ENCODE measurements around the gene PRKAG2. TPM values are rescaled to one million over a fixed set of nuclear protein-coding genes. Genes with fewer than 3 reads are reported as not detected.

The PRKAG2 gene
- total and polyA plus RNA-seq, 2 of the 13 experiments (the other 11 are each of a cell fraction or from before 2014, with no cell fraction given): 0.90 to 1.3 TPM

DNA sequence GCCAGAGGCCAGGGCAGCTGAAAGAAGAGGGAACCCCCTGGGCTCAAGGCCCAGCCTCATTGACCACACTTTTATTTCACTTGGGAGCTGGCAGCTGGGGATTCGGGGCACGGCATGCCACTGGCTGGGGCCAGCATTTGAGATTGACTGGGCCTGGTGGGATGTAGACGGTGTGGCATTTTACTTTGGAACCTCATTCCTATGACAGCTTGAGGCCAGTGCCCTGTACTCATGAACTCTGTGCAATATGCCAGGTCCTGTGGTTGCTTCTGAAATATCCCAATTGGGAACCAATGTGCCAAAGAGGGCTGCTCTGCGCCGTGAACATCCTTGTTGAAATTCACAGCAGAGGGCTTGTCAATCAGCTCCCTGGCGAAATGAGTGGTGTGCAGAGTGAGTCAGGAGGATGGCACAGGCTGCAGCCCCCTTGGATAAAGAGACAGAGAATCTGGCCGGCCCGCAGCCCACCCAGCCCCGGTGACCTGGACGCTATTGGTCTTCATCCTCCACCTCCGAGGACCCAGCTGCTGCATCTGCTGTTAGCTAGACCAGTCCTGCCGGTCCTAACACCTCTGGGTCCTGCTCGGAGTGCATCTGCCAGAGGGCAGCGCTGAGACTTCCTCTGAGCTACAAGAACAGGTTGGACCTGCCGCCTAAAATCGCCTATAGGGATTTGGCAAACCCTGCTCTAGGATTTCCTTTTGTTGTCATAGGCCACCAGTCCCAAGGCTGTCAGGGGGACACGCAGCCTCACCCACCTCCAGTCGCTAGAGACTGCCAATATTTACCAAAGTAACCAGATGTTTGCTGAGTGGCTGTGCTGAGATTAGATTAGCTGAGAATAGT lies 58.0 kb downstream of the PRKAG2 start:
- in situ Hi-C loops (cut with HindIII; ENCODE audit: extremely low pct_ligation_motif_present, low pct_unique_long_range_greater_than_20kb): no loop called here
- H4K20me1 ChIP-seq (ENCODE audit: insufficient read depth, low read length): no peaks in the 10 kb centered on the region
- no peak overlapping the region for H2AFZ ChIP-seq (ENCODE audit: low read length)
- no peaks in the 10 kb centered on the region for H3K9me3 ChIP-seq (ENCODE audit: low read length)
- H3K4me2 ChIP-seq (ENCODE audit: low read depth, low read length): no peak overlapping the region
- WGBS (ENCODE audit: low lambda C conversion rate): 8% methylated on average over 12 of the region's 18 CpGs
- H3K9ac ChIP-seq (ENCODE audit: insufficient read depth, low read depth, low read length): no peak overlapping the region
- POLR2A ChIA-PET: no interaction called here
- peaks cover 13% of the 10 kb centered on the region; the same call in 1 of the 2 replicates for H3K4me1 ChIP-seq (ENCODE audit: insufficient read depth, low read length)
- intact Hi-C loops (cut with micrococcal nuclease; ENCODE audit: unreplicated experiment): no loop called here
- H3K4me3 ChIP-seq (replicated peaks in 1 of 3; ENCODE audit: insufficient read depth in 1 of 3, low read depth in 2 of 3, low read length in 3 of 3): no peak overlapping the region
- H3K27ac ChIP-seq (ENCODE audit: extremely low read length, insufficient read depth, low read length): no peak overlapping the region
- ATAC-seq (no peak), FAIRE-seq (no peak), DNase-seq (ENCODE audit: low spot score) (no peak)
- peaks cover 7 to 35% of the 10 kb centered on the region in 2 experiments; a peak in 3 of 5 replicates for H3K27me3 ChIP-seq (ENCODE audit: control insufficient read depth in 1 of 2, insufficient read depth in 2 of 2, low read length in 2 of 2)
- no TSS peak for BruUV-seq (replicated peaks)
- no peaks in the 10 kb centered on the region for H3K36me3 ChIP-seq (replicated peaks in 1 of 2; ENCODE audit: control insufficient read depth in 1 of 2, insufficient read depth in 2 of 2, low read length in 2 of 2)
- CTCF ChIA-PET (ENCODE audit: low intra/inter-chr PET ratio, low total read pairs): no interaction called here
- TF ChIP-seq ZNF256 (CRISPR knock-in tag; conservative IDR thresholded peaks at IDR 0.05): no peak
- no peak for TF ChIP-seq E2F5 (CRISPR knock-in tag; conservative IDR thresholded peaks at IDR 0.05)
- TF ChIP-seq, protein P1, sequence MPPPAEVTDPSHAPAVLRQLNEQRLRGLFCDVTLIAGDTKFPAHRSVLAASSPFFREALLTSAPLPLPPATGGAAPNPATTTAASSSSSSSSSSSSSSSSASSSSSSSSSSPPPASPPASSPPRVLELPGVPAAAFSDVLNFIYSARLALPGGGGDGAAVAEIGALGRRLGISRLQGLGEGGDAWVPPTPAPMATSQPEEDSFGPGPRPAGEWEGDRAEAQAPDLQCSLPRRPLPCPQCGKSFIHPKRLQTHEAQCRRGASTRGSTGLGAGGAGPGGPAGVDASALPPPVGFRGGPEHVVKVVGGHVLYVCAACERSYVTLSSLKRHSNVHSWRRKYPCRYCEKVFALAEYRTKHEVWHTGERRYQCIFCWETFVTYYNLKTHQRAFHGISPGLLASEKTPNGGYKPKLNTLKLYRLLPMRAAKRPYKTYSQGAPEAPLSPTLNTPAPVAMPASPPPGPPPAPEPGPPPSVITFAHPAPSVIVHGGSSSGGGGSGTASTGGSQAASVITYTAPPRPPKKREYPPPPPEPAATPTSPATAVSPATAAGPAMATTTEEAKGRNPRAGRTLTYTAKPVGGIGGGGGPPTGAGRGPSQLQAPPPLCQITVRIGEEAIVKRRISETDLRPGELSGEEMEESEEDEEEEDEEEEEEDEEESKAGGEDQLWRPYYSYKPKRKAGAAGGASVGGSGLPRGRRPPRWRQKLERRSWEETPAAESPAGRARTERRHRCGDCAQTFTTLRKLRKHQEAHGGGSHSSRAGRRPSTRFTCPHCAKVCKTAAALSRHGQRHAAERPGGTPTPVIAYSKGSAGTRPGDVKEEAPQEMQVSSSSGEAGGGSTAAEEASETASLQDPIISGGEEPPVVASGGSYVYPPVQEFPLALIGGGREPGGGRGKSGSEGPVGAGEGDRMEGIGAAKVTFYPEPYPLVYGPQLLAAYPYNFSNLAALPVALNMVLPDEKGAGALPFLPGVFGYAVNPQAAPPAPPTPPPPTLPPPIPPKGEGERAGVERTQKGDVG (CRISPR knock-in tag; IDR thresholded peaks at IDR 0.05; ENCODE audit: borderline replicate concordance): no peak
- H3K79me2 ChIP-seq (ENCODE audit: insufficient read depth, low read length): no peaks in the 10 kb centered on the region
